ENCODE data around the gene CNGA3. TPM values are rescaled to one million over a fixed set of nuclear protein-coding genes. Genes with fewer than 3 reads are reported as not detected.
A peak's percentile ranks its signal among the peaks of the same experiment; 100 is the strongest.
"Not testable (repeated sequence)": the region's sequence is repeated elsewhere in the genome, so short reads cannot be mapped to it uniquely, and the experiment has no call there.

Gene CNGA3
- total RNA-seq, 2 donors from 2014 or later: not detected

DNA sequence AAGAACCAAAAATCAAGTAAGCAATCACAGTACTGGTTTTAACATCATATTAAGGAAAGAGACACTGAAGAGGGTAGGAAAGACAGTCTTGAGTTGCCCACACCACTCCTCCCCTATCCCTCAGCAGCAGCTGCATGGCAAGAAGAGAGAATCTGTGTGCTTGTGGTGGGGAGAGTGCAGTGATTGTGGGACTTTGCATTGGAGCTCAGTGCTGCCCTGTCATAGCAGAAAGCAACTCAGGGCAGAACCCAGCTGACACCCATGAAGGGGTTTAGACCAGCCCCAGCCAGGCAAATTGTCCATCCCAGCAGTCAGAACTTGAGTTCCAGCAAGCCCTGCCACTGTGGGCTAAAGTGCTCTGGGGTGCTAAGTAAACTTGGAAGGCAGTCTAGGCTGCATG is 57.6 kb downstream of the CNGA3 start:
- Mint-ChIP-seq H3K27ac (no peak overlapping the region), H3K27me3 (ENCODE audit: low read depth) (peaks cover 18% of the 10 kb centered on the region), H3K4me3 (no peak overlapping the region), H3K4me1 (ENCODE audit: low read depth) (no peaks in the 10 kb centered on the region), H3K36me3 (ENCODE audit: insufficient read depth in 2 of 2) (no peaks in the 10 kb centered on the region), H3K9me3 (no peaks in the 10 kb centered on the region)
- DNase-seq (no peak), ATAC-seq (replicated peaks in 1 of 2) (no peak)

DNA sequence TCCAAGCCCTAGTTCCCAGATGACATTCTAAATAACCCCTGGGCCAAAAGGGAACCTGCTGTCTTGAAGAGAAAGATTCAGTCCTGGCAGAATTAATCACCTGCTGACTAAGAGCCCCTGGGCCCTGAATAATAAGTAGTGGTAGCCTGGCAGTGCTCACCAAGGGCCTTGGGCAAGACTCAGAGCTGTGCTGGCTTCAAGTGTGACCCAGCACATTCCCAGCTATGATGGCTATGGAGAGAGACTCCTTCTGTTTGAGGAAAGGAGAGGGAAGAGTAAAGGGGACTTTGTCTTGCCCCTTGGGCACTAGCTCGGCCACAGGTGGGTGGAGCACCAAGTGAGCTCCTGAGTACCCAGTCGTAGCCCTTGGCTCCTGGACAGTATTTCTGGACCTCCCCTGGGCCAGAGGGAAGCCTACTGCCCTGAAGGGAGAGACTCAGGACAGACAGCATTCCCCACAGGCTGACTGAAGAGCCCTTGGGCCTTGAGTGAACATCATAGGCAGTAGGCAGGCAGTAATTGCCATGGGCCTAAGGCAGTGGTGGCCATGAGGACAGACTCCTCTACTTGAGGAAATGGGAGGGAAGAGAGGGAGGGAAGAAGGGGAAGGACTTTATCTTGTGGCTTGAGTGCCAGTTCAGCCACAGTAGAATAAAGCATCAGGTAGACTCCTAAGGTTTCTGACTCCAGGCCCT is 58.4 kb downstream of the CNGA3 start:
- no peak for DNase-seq
- Mint-ChIP-seq H3K9me3 (no peaks in the 10 kb centered on the region), H3K4me3 (no peak overlapping the region), H3K36me3 (ENCODE audit: insufficient read depth in 2 of 2) (no peaks in the 10 kb centered on the region), H3K27ac (no peak overlapping the region), H3K27me3 (ENCODE audit: low read depth) (peaks cover 18% of the 10 kb centered on the region), H3K4me1 (ENCODE audit: low read depth) (no peaks in the 10 kb centered on the region)
- ATAC-seq (replicated peaks in 1 of 2): no peak

DNA sequence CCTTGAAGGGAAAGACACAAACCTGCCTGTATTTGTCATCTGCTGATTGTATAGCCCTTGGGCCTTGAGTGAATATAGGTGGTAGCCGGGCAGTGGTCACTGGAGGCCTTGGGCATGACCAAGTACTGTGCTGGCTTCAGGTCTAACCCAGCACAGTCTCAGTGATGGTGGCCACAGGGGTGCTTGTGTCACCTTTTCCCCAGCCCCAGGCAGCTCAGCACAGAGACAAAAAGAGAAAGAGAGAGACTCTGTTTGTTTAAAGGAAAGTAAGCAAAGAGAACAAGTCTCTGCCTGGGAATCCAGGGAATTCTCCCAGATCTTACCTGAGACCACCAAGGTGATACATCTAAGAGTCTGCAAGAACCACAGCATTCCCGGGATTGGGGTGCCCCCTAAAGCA is 59.0 kb downstream of the CNGA3 start:
- DNase-seq (no peak), ATAC-seq (replicated peaks in 1 of 2) (no peak)
- H3K4me3 Mint-ChIP-seq: no peak overlapping the region
- H3K4me1 Mint-ChIP-seq (ENCODE audit: low read depth): no peaks in the 10 kb centered on the region
- no peaks in the 10 kb centered on the region for H3K9me3 Mint-ChIP-seq
- peaks cover 17% of the 10 kb centered on the region for H3K27me3 Mint-ChIP-seq (ENCODE audit: low read depth)
- no peak overlapping the region for H3K27ac Mint-ChIP-seq
- no peaks in the 10 kb centered on the region for H3K36me3 Mint-ChIP-seq (ENCODE audit: insufficient read depth in 2 of 2)

DNA sequence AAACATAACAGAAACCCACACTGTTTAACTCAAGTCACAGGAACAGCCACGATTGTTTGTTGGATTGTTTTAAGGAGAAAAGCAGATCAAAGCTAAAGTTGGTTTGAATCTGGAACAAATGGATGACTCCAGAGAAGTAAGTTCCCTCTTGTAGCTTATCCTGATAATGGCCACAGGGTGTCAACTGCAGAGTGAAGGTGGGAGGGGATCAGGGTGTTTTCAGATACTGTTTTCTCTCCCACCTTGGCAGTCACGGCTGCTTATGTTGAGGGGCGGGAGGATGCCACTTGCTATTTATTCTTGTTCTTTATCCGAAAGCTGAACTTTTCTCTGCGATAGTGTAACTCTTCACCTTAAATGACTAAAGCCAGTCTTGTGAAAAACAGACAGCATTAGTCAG is 61.9 kb downstream of the CNGA3 start:
- ATAC-seq (replicated peaks in 1 of 2) (no peak), DNase-seq (no peak)
- H3K4me3 Mint-ChIP-seq: no peak overlapping the region
- no peaks in the 10 kb centered on the region for H3K36me3 Mint-ChIP-seq (ENCODE audit: insufficient read depth in 2 of 2)
- no peak overlapping the region for H3K27ac Mint-ChIP-seq
- no peaks in the 10 kb centered on the region for H3K9me3 Mint-ChIP-seq
- H3K4me1 Mint-ChIP-seq (ENCODE audit: low read depth): peaks cover 6% of the 10 kb centered on the region
- no peaks in the 10 kb centered on the region for H3K27me3 Mint-ChIP-seq (ENCODE audit: low read depth)

DNA sequence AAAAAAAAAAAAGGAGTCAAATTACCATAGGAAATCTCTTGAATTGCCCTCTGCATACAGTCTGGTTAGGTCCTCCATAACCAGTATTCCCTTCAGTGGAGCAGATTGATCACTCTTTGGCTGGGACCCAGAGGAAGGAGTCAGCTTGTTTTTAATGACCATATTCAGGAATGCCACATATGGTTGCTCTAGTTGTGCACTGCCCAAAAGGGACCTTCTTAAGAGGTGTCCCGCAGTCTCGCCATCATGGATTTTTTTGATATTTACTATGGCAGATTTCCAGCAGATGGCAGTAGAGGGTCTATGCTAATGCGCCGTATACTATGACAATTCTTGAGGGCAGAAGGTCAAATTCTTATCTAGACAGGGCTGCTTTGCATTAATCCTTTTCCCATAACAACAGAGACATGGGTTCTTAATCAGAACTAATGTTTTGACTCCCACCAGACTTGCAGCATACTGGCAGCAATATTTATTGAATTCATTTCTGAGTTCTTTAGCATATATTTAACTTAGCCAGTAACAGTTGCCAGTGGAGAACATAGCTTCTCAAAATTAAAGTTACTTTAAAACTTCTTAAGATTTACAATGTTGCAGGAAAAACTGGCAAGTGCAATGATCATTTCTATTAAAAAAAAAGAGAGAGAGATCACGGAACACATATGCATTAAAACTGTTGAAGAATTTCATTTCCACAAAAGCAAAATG is 66.6 kb downstream of the CNGA3 start:
- Mint-ChIP-seq H3K4me1 (ENCODE audit: low read depth) (peaks cover 15% of the 10 kb centered on the region), H3K27ac (no peak overlapping the region)

DNA sequence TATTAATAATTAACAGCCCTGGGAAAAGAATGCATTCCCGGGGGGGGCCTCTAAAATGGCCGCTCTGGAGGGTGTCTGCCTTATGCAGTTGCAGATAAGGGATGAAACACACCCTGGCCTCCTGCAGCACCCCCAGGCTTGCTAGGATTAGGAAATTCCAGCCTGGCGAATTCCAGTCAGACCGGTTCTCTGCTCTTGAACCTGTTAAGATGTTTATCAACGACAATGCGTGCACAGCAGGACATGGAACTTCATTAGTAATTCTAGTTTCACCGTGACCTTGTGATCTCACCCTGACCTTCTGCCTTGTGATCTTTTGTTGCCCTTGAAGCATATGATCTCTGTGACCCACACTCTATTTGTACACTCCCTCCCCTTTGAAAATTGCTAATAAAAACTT is 68.0 kb downstream of the CNGA3 start:
- H3K4me3 Mint-ChIP-seq; H3K36me3 Mint-ChIP-seq (ENCODE audit: insufficient read depth in 2 of 2); H3K27me3 Mint-ChIP-seq (ENCODE audit: low read depth); H3K9me3 Mint-ChIP-seq; DNase-seq; H3K27ac Mint-ChIP-seq; ATAC-seq (replicated peaks in 1 of 2): not testable (repeated sequence)
- peaks cover 15% of the 10 kb centered on the region for H3K4me1 Mint-ChIP-seq (ENCODE audit: low read depth)

More for the DNA sequence above, 66.6 kb downstream of the CNGA3 start:
- no peaks in the 10 kb centered on the region for H3K27me3 Mint-ChIP-seq (ENCODE audit: low read depth)
- H3K4me3 Mint-ChIP-seq: no peak overlapping the region
- peaks cover 3 to 4% of the 10 kb centered on the region in 2 donors for H3K9me3 Mint-ChIP-seq
- ATAC-seq (replicated peaks in 1 of 2) (peak; percentile 87 to 88), DNase-seq (peak; percentile 52 to 77)
- peaks cover 1 to 2% of the 10 kb centered on the region in 2 donors for H3K36me3 Mint-ChIP-seq (ENCODE audit: insufficient read depth in 2 of 2)

DNA sequence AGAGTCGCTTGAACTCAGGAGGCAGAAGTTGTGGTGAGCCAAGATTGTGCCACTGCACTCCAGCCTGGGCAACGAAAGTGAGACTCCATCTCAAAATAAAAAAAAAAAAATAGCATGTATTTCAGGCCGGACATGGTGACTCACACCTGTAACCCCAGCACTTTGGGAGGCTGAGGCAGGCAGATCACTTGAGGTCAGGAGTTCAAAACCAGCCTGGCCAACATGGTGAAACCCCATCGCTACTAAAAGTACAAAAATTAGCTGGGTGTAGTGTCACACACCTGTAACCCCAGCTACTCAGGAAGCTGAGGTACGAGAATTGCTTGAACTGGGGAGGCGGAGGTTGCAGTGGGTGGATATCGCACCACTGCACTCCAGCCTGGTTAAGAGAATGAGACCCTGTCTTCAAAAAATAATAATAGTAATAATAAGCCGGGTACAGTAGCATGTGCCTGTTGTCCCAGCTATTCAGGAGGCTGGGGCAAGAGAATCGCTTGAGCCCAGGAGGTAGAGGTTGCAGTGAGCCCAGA is 69.5 kb downstream of the CNGA3 start:
- H3K27ac Mint-ChIP-seq; H3K36me3 Mint-ChIP-seq (ENCODE audit: insufficient read depth in 2 of 2); H3K9me3 Mint-ChIP-seq; H3K4me3 Mint-ChIP-seq; DNase-seq; ATAC-seq (replicated peaks in 1 of 2); H3K27me3 Mint-ChIP-seq (ENCODE audit: low read depth): not testable (repeated sequence)
- H3K4me1 Mint-ChIP-seq (ENCODE audit: low read depth): peaks cover 15% of the 10 kb centered on the region

DNA sequence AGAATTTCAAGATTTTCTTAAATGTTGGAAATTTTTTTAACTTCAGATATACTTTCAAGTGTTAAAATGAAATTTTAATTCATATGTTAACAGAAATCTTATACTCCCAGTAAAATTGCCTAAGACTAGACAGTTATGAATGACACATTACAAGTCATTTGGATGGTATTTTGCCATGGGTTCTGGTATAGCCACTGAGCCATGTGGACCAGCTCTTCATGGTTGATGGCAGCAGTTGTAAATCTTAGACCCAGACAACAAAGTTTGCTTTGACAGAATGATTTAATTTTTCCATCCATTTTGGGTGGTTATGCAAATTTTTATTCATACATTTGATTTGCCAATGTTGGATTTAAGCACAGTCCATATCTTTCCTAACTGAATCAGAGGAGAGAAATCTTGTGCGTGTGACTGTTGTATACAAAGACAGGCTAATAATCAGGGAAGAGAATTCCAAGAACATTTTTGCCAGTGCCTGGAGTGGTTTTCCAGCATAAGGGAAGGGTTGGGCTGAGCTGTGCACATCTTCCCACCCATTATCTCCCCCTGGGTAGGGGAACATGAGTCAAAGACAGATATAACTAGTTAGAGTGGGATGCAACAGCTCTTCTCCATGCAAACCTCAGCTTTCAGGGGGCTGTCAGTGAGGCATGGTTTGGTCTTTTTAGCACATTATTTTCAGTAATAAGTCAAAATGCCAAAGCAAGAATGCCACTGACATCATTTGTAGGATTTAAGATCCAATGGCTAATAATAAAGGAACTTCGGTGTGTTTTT is 70.3 kb downstream of the CNGA3 start:
- no peak overlapping the region for H3K27ac Mint-ChIP-seq
- no peak for DNase-seq
- H3K4me1 Mint-ChIP-seq (ENCODE audit: low read depth): peaks cover 15% of the 10 kb centered on the region
- H3K27me3 Mint-ChIP-seq (ENCODE audit: low read depth): no peaks in the 10 kb centered on the region
- no peak for ATAC-seq (replicated peaks in 1 of 2)
- peaks cover 2 to 4% of the 10 kb centered on the region in 2 donors for H3K36me3 Mint-ChIP-seq (ENCODE audit: insufficient read depth in 2 of 2)
- H3K4me3 Mint-ChIP-seq: no peak overlapping the region
- H3K9me3 Mint-ChIP-seq: peaks cover 3 to 7% of the 10 kb centered on the region in 2 donors

DNA sequence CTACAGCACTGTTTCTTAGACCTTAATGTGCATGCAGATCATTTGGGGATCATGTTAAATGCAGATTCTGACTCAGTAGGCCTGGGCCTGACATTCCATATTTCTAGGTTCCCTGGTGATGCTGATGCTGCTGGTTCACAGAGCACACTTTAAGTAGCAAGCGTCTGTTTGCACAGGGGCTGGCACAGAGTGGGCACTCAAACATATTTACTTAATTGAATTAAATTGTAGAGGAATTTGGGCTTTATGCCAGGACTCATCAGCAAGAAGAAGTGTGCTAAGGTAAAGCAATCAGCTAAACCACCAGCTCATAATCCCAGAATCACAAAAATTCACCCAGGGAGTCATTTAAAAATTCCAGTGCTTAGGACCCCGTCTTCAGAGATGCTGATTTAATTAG is 73.3 kb downstream of the CNGA3 start:
- peaks cover 4 to 8% of the 10 kb centered on the region in 2 donors for H3K9me3 Mint-ChIP-seq
- no peak for ATAC-seq (replicated peaks in 1 of 2)
- DNase-seq: no peak
- no peaks in the 10 kb centered on the region for H3K27me3 Mint-ChIP-seq (ENCODE audit: low read depth)
- H3K27ac Mint-ChIP-seq: no peak overlapping the region
- H3K4me1 Mint-ChIP-seq (ENCODE audit: low read depth): peaks cover 9% of the 10 kb centered on the region
- H3K36me3 Mint-ChIP-seq (ENCODE audit: insufficient read depth in 2 of 2): peaks cover 8 to 12% of the 10 kb centered on the region in 2 donors
- H3K4me3 Mint-ChIP-seq: no peak overlapping the region

DNA sequence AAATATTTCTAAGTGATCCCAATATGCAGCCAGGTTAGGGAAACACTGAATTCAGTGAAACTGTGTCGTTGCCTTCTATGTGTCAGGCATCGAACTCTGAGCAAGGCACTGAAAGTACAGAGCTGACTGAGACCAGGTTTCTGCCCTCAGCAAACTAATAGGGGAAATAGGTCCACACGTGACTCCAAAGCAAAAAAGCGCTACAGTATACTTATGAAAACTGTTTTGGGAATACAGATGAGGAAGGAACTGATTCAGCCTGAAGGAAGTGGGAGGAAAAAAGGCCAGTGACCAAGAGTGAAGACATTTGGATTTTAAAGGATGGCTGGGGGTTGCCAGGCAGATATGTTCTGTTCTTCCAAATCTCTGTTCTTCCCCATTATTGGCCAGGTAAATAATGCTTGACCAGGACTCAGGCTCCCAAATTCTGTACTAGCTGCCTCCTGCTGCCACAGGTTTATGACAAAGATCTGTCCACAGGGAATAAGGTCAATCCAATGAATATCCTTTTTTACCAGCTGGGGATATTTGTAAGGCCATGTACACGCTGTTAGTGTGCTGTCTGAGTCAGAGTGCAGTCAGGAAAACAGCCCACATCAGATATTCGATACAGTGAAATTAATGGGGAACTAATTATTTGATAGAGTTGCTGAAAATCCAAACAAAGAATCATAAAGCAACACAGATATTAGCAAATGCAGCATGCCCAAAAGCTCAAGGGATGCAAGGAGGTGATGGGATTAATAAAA is 73.9 kb downstream of the CNGA3 start:
- no peaks in the 10 kb centered on the region for H3K27me3 Mint-ChIP-seq (ENCODE audit: low read depth)
- ATAC-seq (replicated peaks in 1 of 2): no peak
- peaks cover 3 to 7% of the 10 kb centered on the region in 2 donors for H3K9me3 Mint-ChIP-seq
- H3K4me3 Mint-ChIP-seq: no peak overlapping the region
- DNase-seq: no peak
- no peak overlapping the region for H3K27ac Mint-ChIP-seq
- H3K4me1 Mint-ChIP-seq (ENCODE audit: low read depth): peaks cover 9% of the 10 kb centered on the region
- peaks cover 7 to 10% of the 10 kb centered on the region in 2 donors for H3K36me3 Mint-ChIP-seq (ENCODE audit: insufficient read depth in 2 of 2)

DNA sequence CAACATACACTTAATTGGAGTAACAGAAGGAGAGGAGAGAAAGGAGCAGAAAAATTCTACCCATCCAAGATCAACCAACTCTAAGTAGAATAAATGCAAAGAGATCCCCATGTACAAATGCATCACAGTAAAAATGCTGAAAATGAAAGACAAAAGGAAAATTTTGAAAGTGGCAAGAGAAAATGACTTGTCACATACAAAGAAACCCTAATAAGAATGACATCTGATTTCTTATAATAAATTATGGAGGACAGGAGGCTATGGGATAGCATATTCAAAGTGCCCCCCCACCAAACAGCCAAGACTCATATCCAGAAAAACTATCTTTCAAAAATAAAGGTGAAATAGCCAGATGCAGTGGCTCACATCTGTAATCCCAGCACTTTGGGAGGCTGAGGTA is 76.2 kb downstream of the CNGA3 start:
- peaks cover 7 to 10% of the 10 kb centered on the region in 2 donors for H3K36me3 Mint-ChIP-seq (ENCODE audit: insufficient read depth in 2 of 2)
- H3K4me1 Mint-ChIP-seq (ENCODE audit: low read depth): no peaks in the 10 kb centered on the region

DNA sequence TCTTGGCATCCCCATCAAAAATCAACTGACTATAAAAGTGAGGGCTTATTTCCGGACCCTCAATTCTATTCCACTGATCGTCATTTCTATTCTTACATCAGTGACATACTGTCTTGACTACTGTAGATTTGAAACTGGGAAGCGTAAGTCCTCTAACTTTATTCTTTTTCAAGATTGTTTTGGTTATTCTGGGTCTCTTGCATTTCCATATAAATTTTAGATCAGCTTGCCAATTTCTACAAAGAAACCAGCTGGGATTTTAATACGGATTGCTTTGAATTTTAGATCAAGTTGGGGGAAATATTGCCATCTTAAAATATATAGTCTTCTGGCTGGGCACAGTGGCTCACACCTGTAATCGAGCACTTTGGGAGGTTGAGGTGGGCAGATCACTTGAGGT is 80.5 kb downstream of the CNGA3 start:
- no peak overlapping the region for H3K4me3 Mint-ChIP-seq
- ATAC-seq (replicated peaks in 1 of 2): no peak
- H3K27ac Mint-ChIP-seq: no peak overlapping the region
- H3K4me1 Mint-ChIP-seq (ENCODE audit: low read depth): no peaks in the 10 kb centered on the region
- no peak for DNase-seq
- H3K9me3 Mint-ChIP-seq: peaks cover 3 to 4% of the 10 kb centered on the region in 2 donors
- H3K36me3 Mint-ChIP-seq (ENCODE audit: insufficient read depth in 2 of 2): peaks cover 7% of the 10 kb centered on the region in 2 donors
- H3K27me3 Mint-ChIP-seq (ENCODE audit: low read depth): no peaks in the 10 kb centered on the region

More for the DNA sequence above, 76.2 kb downstream of the CNGA3 start:
- Mint-ChIP-seq H3K4me3 (no peak overlapping the region), H3K27me3 (ENCODE audit: low read depth) (no peaks in the 10 kb centered on the region), H3K27ac (no peak overlapping the region), H3K9me3 (peaks cover 3 to 7% of the 10 kb centered on the region in 2 donors)
- no peak for ATAC-seq (replicated peaks in 1 of 2)
- no peak for DNase-seq
